Skeletal muscle tissue (tissue), 4 donors: ENCODE results near the gene MCFD2. TPM values are rescaled to one million over a fixed set of nuclear protein-coding genes. Genes with fewer than 3 reads are reported as not detected.
A peak's percentile ranks its signal among the peaks of the same experiment; 100 is the strongest.

Experiments used
- H3K27ac ChIP-seq: one replicate; pipeline ENCODE4 v1.7.0; 2013; ENCODE audit warnings: mild to moderate bottlenecking, low read depth, low read length, inconsistent platforms
- H3K27me3 ChIP-seq, 3 donors: one replicate each; pipeline ENCODE4 v1.7.0; 2013; ENCODE audit warnings: low read length in 3 of 3; ENCODE audit not compliant: control insufficient read depth in 3 of 3, insufficient read depth in 3 of 3
- H3K36me3 ChIP-seq, 3 donors: one replicate each; pipeline ENCODE4 v1.7.0; 2013; ENCODE audit warnings: low read length in 3 of 3; ENCODE audit not compliant: control insufficient read depth in 3 of 3, insufficient read depth in 3 of 3
- H3K4me1 ChIP-seq, 3 donors: one replicate each; pipeline ENCODE4 v1.7.0; 2013; ENCODE audit warnings: low read length in 3 of 3, mild to moderate bottlenecking in 3 of 3; ENCODE audit not compliant: control insufficient read depth in 3 of 3, insufficient read depth in 3 of 3
- H3K4me3 ChIP-seq, 3 donors: one replicate each; pipeline ENCODE4 v1.7.0; 2013; ENCODE audit warnings: low read length in 3 of 3
- H3K9ac ChIP-seq, 3 donors: one replicate each; pipeline ENCODE4 v1.7.0; 2013; ENCODE audit warnings: low read length in 3 of 3, mild to moderate bottlenecking in 3 of 3, moderate library complexity in 2 of 3, low read depth in 1 of 3
- H3K9me3 ChIP-seq, 3 donors: one replicate each; pipeline ENCODE4 v1.7.0; 2013; ENCODE audit warnings: low read length in 3 of 3; ENCODE audit not compliant: control insufficient read depth in 3 of 3
- total RNA-seq: library from RNA; depleted of rRNA; stranded (reverse); fragments of >200 nt; gene quantifications from one replicate; pipeline ENCODE4 v1.2.3, GENCODE V29; 2014
- donor health status: Osteomylitis.

Gene MCFD2
- total RNA-seq, 1 donor from 2014 or later = 36.0 TPM

- Histone ChIP-seq H3K27me3 (no peaks in the 10 kb centered on the region), H3K4me3 (no peak overlapping the region), H3K36me3 (no peaks in the 10 kb centered on the region), H3K4me1 (no peaks in the 10 kb centered on the region), H3K9me3 (no peaks in the 10 kb centered on the region), H3K27ac (no peak overlapping the region), H3K9ac (no peak overlapping the region)
These were observed 7.0 kb upstream of the MCFD2 start for GRCh38 chr2:46922606-46923005.

GRCh38 chr2:46921676-46922448 is 6.3 kb upstream of the MCFD2 start:
- Histone ChIP-seq H3K4me1 (peaks cover 0 to 3% (median under 1%) of the 10 kb centered on the region in 3 donors), H3K27ac (no peak overlapping the region), H3K9me3 (no peaks in the 10 kb centered on the region), H3K36me3 (no peaks in the 10 kb centered on the region), H3K4me3 (no peak overlapping the region), H3K27me3 (no peaks in the 10 kb centered on the region), H3K9ac (no peak overlapping the region)

DNA sequence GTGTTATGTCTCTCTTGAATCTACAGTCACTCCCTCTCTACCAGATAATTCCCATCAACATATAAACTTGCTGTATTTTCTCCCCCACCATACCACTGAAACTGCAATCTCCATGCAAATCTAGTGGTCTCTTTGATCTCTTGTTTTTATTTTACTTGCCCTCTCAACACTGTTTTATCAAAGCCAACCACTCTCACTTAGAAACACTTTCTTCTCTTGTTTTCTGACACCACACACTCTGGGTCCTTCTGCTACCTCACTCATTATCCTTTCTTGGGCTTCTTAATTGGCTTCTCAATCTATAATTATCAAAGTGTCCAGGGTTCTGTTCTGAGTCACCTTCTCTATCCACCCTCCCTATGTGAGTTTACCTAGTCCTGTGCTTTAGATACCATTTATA is 2.0 kb upstream of the MCFD2 start:
- H3K4me3 ChIP-seq = no peak overlapping the region
- H3K9me3 ChIP-seq = no peaks in the 10 kb centered on the region
- H3K27ac ChIP-seq = no peak overlapping the region
- H3K27me3 ChIP-seq = no peaks in the 10 kb centered on the region
- H3K4me1 ChIP-seq = peaks cover 23 to 34% (median 31%) of the 10 kb centered on the region in 3 donors
- no peaks in the 10 kb centered on the region for H3K36me3 ChIP-seq
- H3K9ac ChIP-seq = no peak overlapping the region

- Histone ChIP-seq H3K4me1 (peaks cover 27 to 39% (median 36%) of the 10 kb centered on the region in 3 donors), H3K27ac (peak overlapping the region; percentile 96)
These were observed 415 bp upstream of the MCFD2 start for GRCh38 chr2:46915811-46916630.

DNA sequence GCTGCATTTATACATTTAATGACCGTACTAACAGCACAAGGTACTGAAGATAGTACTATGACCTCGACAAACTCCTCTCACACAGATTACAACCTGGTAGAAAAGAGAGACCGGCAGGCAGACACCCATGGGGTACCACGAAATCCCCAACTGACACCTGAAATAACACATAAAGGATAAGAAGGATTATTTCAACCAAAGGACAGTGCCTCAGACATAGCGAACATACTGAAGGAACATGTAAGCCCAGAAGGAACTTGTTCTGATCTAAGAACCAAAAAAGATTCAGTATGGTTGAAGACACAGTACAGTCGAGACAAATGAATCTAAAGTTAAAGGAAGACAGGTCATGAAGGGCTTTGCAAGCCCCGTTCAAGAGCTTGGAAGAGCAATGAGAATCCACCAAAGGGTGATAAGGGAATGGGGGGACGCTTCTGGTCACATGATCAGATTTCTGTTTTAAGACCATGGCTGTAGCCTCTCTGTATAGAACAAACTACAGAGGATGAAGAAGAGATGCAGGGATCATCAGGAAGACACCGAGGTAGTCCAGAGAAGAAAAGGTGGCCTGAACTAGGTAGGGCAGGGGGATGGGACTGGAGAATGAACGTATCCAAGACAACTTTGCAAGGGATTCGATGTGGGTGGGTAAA is 902 bp downstream of the MCFD2 start:
- peak overlapping the region; percentile 96 to 98 (median 96) for H3K9ac ChIP-seq
- H3K27me3 ChIP-seq = no peaks in the 10 kb centered on the region
- H3K9me3 ChIP-seq = no peaks in the 10 kb centered on the region
- H3K36me3 ChIP-seq = peaks cover 0 to 11% (median under 1%) of the 10 kb centered on the region in 3 donors
- H3K27ac ChIP-seq = peak overlapping the region; percentile 96
- peak overlapping the region; percentile 93 to 98 (median 96) for H3K4me3 ChIP-seq
- H3K4me1 ChIP-seq = peaks cover 34 to 44% (median 44%) of the 10 kb centered on the region in 3 donors

More at GRCh38 chr2:46915811-46916630, 415 bp upstream of the MCFD2 start:
- Histone ChIP-seq H3K27me3 (no peaks in the 10 kb centered on the region), H3K4me3 (peak overlapping the region; percentile 93 to 96 (median 94)), H3K36me3 (no peaks in the 10 kb centered on the region), H3K9ac (peak overlapping the region; percentile 91 to 98 (median 96)), H3K9me3 (no peaks in the 10 kb centered on the region)

DNA sequence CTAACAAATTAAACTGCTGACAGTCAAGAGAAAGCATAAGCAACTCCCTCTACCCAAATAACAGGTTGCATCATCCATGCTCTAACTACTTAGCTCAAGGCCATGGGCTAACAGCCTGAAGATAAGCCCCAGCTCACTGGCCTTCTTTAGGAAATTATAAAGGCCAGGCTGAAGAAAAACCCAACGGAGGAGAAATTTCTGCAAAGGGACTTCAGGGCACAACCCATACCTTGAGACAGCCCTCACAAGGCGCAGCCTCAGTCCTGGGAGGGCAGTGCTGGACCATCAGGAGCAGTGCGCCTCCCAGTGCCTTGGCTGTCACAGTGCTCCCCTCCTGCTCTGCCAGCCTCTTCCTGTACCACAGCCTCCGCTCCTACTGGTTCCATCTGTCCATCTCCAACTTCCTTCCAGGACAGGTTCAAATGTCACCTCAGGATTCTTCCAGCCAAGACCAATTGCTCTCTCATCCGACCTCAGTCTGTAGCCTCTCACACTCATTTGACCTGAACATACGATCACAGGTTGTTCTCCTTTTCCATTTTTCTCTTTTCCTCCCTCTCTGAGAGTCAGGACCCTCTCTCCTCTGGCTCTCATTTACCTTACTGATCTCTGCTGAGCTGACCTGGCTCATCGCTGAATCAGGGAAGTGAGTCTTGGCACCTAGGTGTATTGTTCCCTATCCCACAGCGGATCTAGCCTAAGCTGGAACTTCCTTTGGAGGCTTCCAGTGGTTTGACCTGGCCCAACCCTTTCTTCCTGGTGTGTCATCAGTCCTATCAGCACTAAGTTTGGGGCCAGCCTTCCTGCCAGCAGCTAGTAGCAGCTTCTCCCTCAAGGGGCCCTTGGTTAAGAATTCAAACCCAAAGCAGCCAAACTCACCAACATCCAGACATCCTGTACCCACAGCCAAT is 1.9 kb downstream of the MCFD2 start:
- H3K9ac ChIP-seq = peak overlapping the region; percentile 35 to 98 (median 96)
- peak overlapping the region; percentile 23 to 98 (median 93) for H3K4me3 ChIP-seq
- H3K27ac ChIP-seq = peak overlapping the region; percentile 96

DNA sequence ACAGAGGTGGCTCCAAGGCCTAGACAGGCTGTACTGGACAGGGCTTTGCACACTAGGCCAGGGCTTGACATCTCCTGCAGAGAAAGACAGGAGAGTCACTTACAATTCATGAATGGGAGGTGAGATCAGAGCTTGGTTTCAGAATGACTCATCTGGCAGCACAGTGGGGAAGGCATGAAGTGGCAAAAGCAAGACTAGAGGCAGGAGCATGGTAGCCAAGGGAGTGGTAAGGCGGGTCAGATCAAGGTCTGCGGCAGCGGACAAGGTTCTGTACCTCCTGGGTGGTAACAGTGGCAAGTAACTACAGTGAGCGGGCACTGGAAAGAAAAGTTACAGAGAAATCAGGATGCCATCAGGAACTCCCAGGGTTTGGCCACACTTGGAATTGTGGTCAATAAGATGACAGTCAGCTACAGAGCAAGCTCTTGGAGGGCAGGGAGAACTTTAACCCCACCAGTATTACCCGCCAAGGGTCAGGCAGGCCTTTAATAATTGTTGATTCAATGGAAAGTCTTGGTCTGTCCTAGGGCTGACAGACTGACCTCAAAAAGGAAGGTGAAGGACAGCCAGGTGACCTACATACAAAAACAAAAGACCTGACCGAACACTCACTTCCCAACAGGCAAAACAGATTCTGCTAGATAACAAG is 5.7 kb downstream of the MCFD2 start:
- no peaks in the 10 kb centered on the region for H3K27me3 ChIP-seq
- peaks cover 27 to 53% (median 44%) of the 10 kb centered on the region in 3 donors for H3K36me3 ChIP-seq
- peaks cover 41 to 46% (median 43%) of the 10 kb centered on the region in 3 donors for H3K4me1 ChIP-seq
- no peaks in the 10 kb centered on the region for H3K9me3 ChIP-seq
- no peak overlapping the region for H3K4me3 ChIP-seq
- H3K27ac ChIP-seq = peak overlapping the region; percentile 51
- peak overlapping the region in 1 of 3 donors; percentile 3 for H3K9ac ChIP-seq

More for the DNA sequence above, 1.9 kb downstream of the MCFD2 start:
- Histone ChIP-seq H3K27me3 (no peaks in the 10 kb centered on the region), H3K36me3 (peaks cover 8 to 20% (median 9%) of the 10 kb centered on the region in 3 donors), H3K4me1 (peaks cover 43 to 53% (median 53%) of the 10 kb centered on the region in 3 donors), H3K9me3 (no peaks in the 10 kb centered on the region)

DNA sequence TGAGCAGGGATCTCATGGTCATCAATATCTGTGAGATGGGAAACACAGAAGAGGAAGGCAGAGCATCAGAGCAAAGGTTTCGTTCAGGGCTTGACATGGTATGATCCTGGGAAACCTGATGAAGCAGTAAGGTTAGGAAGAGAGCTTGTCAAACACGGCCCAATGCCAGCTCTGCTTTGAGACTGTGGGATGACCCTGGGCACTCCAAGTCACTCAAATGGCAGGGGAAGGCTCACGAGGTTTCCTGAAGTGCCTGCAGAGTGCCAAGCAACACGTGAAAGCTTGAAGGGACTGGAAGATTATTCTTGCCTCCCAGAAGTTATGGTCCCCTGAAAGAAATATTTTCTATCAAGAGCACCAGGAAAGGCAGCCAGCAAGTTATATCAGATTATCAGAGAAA is 6.5 kb downstream of the MCFD2 start:
- no peaks in the 10 kb centered on the region for H3K27me3 ChIP-seq
- peak overlapping the region; percentile 51 for H3K27ac ChIP-seq
- no peaks in the 10 kb centered on the region for H3K9me3 ChIP-seq
- peaks cover 27 to 54% (median 47%) of the 10 kb centered on the region in 3 donors for H3K36me3 ChIP-seq
- H3K4me3 ChIP-seq = no peak overlapping the region
- peak overlapping the region in 1 of 3 donors; percentile 40 for H3K9ac ChIP-seq
- peaks cover 33 to 39% (median 35%) of the 10 kb centered on the region in 3 donors for H3K4me1 ChIP-seq
